Measurements from ENCODE around the gene COL26A1. TPM values are rescaled to one million over a fixed set of nuclear protein-coding genes. Genes with fewer than 3 reads are reported as not detected.
A peak's percentile ranks its signal among the peaks of the same experiment; 100 is the strongest.
"Not testable (repeated sequence)": the region's sequence is repeated elsewhere in the genome, so short reads cannot be mapped to it uniquely, and the experiment has no call there.

Gene COL26A1
- total RNA-seq, 1 experiment from 2014 or later: 0.18 TPM

DNA sequence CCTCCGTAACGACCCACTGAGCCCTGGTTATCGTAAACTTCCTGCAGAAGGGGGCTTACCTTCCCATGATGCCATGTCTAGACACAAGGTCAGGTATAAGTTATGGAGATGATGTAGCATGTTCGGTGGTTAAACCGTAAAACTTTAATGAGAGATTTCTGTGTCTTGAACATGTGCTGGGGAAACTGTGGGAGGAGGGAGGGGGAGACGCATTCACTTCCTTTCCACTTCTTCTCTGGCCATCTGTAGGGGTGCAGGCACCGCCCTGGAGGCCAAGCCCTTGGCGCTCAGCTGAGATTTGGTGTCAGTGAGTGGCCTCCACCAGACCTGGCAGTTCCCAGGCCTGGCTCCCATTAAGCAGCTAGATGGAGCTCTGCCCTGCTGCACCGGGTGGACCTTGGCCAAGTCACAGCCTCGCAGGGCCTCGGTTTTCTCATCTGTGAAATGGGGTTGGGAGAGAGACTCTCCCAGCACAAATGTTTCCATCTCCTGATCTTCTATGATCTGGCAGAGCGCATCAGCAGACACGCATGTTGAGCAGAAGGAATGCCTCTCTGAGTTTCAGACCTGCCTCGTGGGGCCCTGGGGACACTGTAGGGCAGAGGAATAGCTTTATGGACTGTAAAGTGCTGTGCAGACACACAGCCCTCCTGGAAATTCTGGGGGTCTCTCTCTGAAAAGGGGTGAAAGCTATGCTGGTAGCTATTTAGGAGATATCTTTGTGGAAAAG, 106.0 kb downstream of the COL26A1 start:
- DNase-seq (ENCODE audit: low read depth, low spot score): no peak
- in situ Hi-C loops (cut with HindIII; ENCODE audit: low pct_unique_long_range_greater_than_20kb, low sequenced_read_pairs): no loop called here

DNA sequence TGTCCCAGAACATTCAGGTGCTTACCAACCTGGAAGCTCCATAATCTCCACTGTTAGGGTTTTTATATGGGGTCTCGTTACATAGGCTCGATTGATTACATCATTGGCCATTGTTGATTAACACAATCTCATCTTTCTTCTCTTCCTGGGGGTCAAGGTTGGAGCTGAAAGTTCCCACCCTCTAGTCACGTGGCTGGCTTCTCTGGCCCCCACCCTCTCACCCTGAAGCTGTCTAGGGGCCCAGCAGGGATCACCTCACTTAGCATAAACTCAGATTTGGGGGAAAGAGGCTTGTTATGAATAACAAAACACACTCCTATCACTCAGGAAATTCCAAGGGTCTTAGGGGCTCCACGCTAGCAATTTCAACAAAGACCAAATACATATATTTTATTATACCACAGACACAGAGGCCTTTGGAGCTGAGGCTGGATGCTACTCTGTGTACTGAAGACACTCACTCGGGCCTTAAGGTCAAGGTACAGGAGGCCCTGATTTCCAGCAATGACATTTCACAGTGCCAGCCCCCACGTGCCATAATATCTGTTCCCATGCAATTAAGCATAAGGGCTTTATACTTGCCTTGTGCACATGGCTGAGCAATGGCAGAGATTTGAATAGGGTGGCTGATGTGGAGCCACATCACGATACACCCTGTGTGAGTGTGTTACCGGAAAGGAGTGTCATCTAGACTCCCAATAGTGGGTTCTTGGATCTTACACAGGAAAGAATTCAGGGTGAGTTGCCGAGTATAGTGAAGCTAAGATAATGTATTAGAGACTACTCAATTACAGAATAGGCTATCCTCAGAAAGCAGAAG, 108.2 kb downstream of the COL26A1 start:
- in situ Hi-C loops (cut with HindIII; ENCODE audit: low pct_unique_long_range_greater_than_20kb, low sequenced_read_pairs): no loop called here

GRCh38 chr7:101474178-101474577, 111.5 kb downstream of the COL26A1 start:
- in situ Hi-C loops (cut with HindIII; ENCODE audit: low pct_unique_long_range_greater_than_20kb, low sequenced_read_pairs): no loop called here

More for the DNA sequence above, 108.2 kb downstream of the COL26A1 start:
- DNase-seq (ENCODE audit: low read depth, low spot score): no peak

GRCh38 chr7:101475691-101476090, 113.0 kb downstream of the COL26A1 start:
- in situ Hi-C loops (cut with HindIII; ENCODE audit: low pct_unique_long_range_greater_than_20kb, low sequenced_read_pairs): not testable (repeated sequence)

More at GRCh38 chr7:101474178-101474577, 111.5 kb downstream of the COL26A1 start:
- DNase-seq (ENCODE audit: low read depth, low spot score): no peak

DNA sequence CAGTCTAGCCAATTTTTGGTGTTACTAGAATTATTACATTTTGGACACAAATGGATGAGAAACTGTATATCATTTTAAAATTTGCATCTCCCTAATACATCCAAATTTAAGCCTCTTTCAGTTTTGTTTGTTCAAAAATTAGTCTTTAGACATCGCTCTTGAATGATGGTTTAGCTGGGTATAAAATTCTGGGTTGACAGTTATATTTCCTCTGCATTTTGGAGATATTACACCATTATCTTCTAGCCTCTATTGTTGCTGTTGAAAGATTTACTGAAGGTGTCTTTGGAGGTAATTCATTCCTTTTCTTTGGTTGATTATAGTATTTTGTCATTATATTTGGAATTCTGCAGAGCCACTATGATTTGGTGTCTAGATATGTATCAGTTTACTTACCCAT, 116.5 kb downstream of the COL26A1 start:
- DNase-seq (ENCODE audit: low read depth, low spot score): no peak
- in situ Hi-C loops (cut with HindIII; ENCODE audit: low pct_unique_long_range_greater_than_20kb, low sequenced_read_pairs): no loop called here

More at GRCh38 chr7:101475691-101476090, 113.0 kb downstream of the COL26A1 start:
- DNase-seq (ENCODE audit: low read depth, low spot score): not testable (repeated sequence)

GRCh38 chr7:101486056-101486432, 123.4 kb downstream of the COL26A1 start:
- in situ Hi-C loops (cut with HindIII; ENCODE audit: low pct_unique_long_range_greater_than_20kb, low sequenced_read_pairs); DNase-seq (ENCODE audit: low read depth, low spot score): not testable (repeated sequence)

GRCh38 chr7:101486433-101487104, 123.9 kb downstream of the COL26A1 start:
- in situ Hi-C loops (cut with HindIII; ENCODE audit: low pct_unique_long_range_greater_than_20kb, low sequenced_read_pairs): no loop called here

DNA sequence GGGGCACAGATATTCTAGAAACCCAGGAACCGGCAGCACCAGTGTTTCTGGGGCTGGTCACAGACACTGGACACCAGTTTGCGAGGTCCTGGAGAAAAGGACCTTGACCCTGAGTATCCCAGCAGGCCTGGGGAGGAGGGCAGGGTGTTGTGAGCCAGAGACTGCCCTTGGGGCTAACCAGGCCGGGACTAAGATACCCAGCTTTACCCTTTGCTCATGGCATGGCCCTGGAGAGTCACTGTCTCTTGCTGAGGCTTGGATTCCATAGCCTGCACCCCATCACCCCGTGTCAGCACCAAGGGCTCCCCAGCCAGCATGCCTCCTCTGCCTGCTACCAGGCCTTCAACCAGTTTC, 124.4 kb downstream of the COL26A1 start:
- in situ Hi-C loops (cut with HindIII; ENCODE audit: low pct_unique_long_range_greater_than_20kb, low sequenced_read_pairs): no loop called here
- DNase-seq (ENCODE audit: low read depth, low spot score): no peak

More at GRCh38 chr7:101486433-101487104, 123.9 kb downstream of the COL26A1 start:
- no peak for DNase-seq (ENCODE audit: low read depth, low spot score)

DNA sequence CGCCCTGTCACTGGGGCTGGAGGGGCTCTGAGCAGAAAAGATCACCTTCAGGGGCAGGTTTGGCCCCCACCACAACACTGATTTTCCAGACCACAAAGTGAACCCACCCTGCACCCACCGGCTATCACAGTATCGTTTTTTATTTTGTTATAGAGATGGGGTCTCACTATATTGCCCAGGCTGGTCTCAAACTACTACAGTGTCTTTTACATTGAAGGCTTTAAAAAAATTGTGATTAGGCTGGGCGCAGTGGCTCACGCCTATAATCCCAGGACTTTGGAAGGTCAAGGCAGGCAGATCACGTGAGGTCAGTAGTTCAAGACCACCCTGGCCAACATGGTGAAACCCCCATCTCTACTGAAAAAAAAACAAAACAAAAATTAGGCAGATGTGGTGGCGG, 125.1 kb downstream of the COL26A1 start:
- no peak for DNase-seq (ENCODE audit: low read depth, low spot score)
- in situ Hi-C loops (cut with HindIII; ENCODE audit: low pct_unique_long_range_greater_than_20kb, low sequenced_read_pairs): no loop called here

DNA sequence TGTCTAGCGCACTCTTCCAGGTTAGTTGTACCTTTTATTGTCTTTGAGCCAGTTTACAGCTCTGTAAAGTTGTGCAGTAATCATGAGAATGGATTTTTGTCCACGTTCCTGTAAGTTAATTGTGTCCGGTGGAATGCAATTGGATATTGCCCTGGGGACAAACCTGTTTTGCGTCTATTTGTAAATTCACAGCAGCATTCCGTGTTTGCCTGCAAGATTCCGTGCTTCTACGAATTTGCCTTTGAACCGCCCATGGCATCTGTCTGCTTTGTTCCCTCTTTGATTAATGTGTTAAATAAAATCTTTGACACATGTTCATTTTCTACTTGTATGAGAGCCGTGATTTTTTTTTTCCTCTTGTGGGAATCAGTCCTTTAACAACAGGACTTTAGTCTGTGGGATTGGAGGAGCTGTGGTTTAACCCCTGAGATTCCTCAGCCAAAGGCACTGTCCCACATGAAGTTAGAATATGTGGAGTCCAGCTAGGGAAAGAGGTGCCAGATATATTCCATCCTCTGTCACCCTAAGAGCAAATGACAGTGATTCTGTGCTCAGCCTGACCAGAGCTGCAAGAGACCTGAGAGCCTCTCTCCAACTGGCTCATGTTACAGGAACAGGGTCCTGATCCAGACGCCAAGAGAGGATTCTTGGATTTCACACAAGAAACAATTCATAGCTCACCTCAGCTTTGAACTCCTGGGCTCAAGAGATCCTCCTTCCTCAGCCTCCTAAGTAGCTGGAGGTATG, 126.3 kb downstream of the COL26A1 start:
- in situ Hi-C loops (cut with HindIII; ENCODE audit: low pct_unique_long_range_greater_than_20kb, low sequenced_read_pairs): no loop called here
- DNase-seq (ENCODE audit: low read depth, low spot score): peak; percentile 33

DNA sequence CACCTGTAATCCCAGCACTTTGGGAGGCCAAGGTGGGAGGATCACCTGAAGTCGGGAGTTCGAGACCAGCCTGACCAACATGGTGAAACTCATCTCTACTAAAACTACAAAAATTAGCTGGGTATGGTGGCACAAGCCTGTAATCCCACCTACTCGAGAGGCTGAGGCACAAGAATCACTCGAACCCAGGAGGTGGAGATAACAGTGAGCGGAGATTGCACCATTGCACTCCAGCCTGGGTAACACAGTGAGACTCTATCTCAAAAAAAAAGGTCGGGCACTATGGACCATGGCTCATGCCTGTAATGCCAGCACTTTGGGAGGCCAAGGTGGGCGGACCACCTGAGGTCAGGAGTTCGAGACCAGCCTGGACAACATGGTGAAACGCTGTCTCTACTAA, 127.8 kb downstream of the COL26A1 start:
- in situ Hi-C loops (cut with HindIII; ENCODE audit: low pct_unique_long_range_greater_than_20kb, low sequenced_read_pairs); DNase-seq (ENCODE audit: low read depth, low spot score): not testable (repeated sequence)

GRCh38 chr7:101491442-101491841, 128.8 kb downstream of the COL26A1 start:
- DNase-seq (ENCODE audit: low read depth, low spot score); in situ Hi-C loops (cut with HindIII; ENCODE audit: low pct_unique_long_range_greater_than_20kb, low sequenced_read_pairs): not testable (repeated sequence)

- in situ Hi-C loops (cut with HindIII; ENCODE audit: low pct_unique_long_range_greater_than_20kb, low sequenced_read_pairs): no loop called here
- DNase-seq (ENCODE audit: low read depth, low spot score): no peak
Measured at GRCh38 chr7:101494602-101495329, 132.1 kb downstream of the COL26A1 start.

- in situ Hi-C loops (cut with HindIII; ENCODE audit: low pct_unique_long_range_greater_than_20kb, low sequenced_read_pairs): no loop called here
- no peak for DNase-seq (ENCODE audit: low read depth, low spot score)
Measured at GRCh38 chr7:101496017-101496416, 133.3 kb downstream of the COL26A1 start.

GRCh38 chr7:101501351-101501750, 138.7 kb downstream of the COL26A1 start:
- in situ Hi-C loops (cut with HindIII; ENCODE audit: low pct_unique_long_range_greater_than_20kb, low sequenced_read_pairs): no loop called here
- no peak for DNase-seq (ENCODE audit: low read depth, low spot score)

DNA sequence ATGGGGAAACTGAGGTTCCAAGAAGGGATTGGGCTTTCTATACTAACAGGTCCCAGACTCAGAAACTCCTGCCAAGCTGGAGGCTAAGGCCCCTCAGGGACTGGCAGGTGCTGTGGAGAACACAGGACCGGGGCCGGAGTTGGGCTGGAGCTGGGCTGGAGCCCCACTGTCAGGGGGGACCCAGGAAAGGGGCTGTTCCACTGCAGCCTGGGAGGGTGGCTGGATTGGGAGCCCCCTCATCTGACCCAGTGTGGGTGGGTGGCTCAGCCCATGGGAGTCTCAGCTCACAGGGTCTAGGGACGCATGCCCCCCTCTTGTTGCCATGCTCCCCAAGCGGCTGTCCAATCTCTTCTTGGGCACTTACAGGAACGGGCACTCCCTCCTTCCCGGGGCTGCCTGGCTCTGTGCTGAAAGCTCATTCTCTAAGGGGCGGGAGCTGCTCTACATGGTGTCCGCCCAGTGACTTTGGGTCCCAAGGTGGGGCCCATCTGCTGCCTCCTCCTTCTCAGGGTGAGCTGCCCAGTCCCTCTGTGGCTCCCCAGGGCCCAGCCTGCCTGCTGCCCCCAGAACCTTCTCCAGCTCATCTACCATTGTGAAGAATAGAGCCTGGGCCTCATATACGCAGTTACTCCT, 139.9 kb downstream of the COL26A1 start:
- DNase-seq (ENCODE audit: low read depth, low spot score): no peak
- in situ Hi-C loops (cut with HindIII; ENCODE audit: low pct_unique_long_range_greater_than_20kb, low sequenced_read_pairs): no loop called here

GRCh38 chr7:101505510-101505909, 142.8 kb downstream of the COL26A1 start:
- DNase-seq (ENCODE audit: low read depth, low spot score); in situ Hi-C loops (cut with HindIII; ENCODE audit: low pct_unique_long_range_greater_than_20kb, low sequenced_read_pairs): not testable (repeated sequence)

Measured in SK-MEL-5 (cell line).